Ovary (tissue), 3 donors: Measurements from ENCODE around the gene ANKRD33.

Experiments
- EP300 ChIP-seq: sonication (generic); formaldehyde crosslinking; IDR thresholded peaks from one replicate; pipeline ENCODE4 v1.6.1; 2017; ENCODE audit warnings: antibody characterized with exemption
- POLR2A ChIP-seq: fragments of 450-650 bp; IDR thresholded peaks from one replicate; pipeline ENCODE4 v1.6.1; 2017; ENCODE audit warnings: antibody characterized with exemption, mild to moderate bottlenecking, moderate library complexity
- TF ChIP-seq, protein P1 (sequence below), 3 donors: fragments of 450-650 bp in 2 of 3; fragments of 200-600 bp in 1 of 3; IDR thresholded peaks; one replicate each; pipeline versions ENCODE4 v1.5.1 to v1.8.0; 2016 to 2022; ENCODE audit warnings: antibody characterized with exemption in 3 of 3, mild to moderate bottlenecking in 1 of 3
- donor health status: DM: no; HTN: no; CAD: no.

DNA sequence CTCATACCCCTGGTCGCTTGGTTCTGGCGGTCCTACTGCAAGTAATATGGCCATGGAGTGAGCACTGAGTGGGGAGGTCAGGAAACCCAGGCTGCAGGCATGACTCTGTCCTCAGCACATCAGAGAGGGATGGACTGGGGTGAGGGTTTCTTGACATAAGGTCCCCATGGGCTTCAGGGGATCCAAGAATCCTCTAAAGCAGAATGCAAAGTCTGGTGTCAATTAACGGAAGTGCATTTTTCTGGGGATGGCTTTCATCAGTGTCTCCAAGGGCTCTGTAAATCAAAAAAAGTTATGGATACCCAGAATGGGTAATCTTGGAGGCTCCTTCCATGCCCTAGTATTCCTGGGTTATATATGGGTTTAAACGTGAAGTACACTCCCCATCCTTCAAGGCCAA is 43.0 kb upstream of the ANKRD33 start:
- TF ChIP-seq, protein P1, sequence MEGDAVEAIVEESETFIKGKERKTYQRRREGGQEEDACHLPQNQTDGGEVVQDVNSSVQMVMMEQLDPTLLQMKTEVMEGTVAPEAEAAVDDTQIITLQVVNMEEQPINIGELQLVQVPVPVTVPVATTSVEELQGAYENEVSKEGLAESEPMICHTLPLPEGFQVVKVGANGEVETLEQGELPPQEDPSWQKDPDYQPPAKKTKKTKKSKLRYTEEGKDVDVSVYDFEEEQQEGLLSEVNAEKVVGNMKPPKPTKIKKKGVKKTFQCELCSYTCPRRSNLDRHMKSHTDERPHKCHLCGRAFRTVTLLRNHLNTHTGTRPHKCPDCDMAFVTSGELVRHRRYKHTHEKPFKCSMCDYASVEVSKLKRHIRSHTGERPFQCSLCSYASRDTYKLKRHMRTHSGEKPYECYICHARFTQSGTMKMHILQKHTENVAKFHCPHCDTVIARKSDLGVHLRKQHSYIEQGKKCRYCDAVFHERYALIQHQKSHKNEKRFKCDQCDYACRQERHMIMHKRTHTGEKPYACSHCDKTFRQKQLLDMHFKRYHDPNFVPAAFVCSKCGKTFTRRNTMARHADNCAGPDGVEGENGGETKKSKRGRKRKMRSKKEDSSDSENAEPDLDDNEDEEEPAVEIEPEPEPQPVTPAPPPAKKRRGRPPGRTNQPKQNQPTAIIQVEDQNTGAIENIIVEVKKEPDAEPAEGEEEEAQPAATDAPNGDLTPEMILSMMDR (IDR thresholded peaks at IDR 0.05): no peak
- TF ChIP-seq POLR2A (no peak), EP300 (no peak)
